ENCODE data around the gene DSG4. TPM values are rescaled to one million over a fixed set of nuclear protein-coding genes. Genes with fewer than 3 reads are reported as not detected.

The DSG4 gene
- total RNA-seq, 2 experiments from 2014 or later: not detected

GRCh38 chr18:31441493-31441892 is 64.9 kb downstream of the DSG4 start:
- Histone ChIP-seq H3K4me1 (ENCODE audit: insufficient read depth, low read length, poor library complexity, severe bottlenecking) (no peaks in the 10 kb centered on the region), H3K4me2 (ENCODE audit: low read length) (no peak overlapping the region), H3K36me3 (ENCODE audit: insufficient read depth, low read length) (no peaks in the 10 kb centered on the region), H3K9me3 (ENCODE audit: low read length) (no peaks in the 10 kb centered on the region), H3K79me2 (ENCODE audit: insufficient read depth, low read depth, low read length) (no peaks in the 10 kb centered on the region), H3K4me3 (ENCODE audit: low read depth, low read length, poor library complexity, severe bottlenecking) (no peak overlapping the region), H3K27ac (ENCODE audit: low read depth, low read length, poor library complexity, severe bottlenecking) (no peak overlapping the region), H3K9me2 (ENCODE audit: insufficient read depth, low read length) (no peaks in the 10 kb centered on the region), H2AFZ (ENCODE audit: low read length) (no peak overlapping the region), H4K20me1 (ENCODE audit: insufficient read depth, low read length) (no peaks in the 10 kb centered on the region)
- ChIA-PET POLR2A (no interaction called here), CTCF (ENCODE audit: unreplicated experiment) (no interaction called here)
- TF ChIP-seq CTCF (conservative IDR thresholded peaks at IDR 0.05; ENCODE audit: low read length) (no peak), EZH2phosphoT487 (IDR thresholded peaks at IDR 0.05; ENCODE audit: borderline replicate concordance, low read depth, low read length) (no peak)
- intact Hi-C loops (cut with micrococcal nuclease; ENCODE audit: unreplicated experiment): no loop called here
- no TSS peak for BruUV-seq (replicated peaks)
- no peak for DNase-seq (ENCODE audit: low spot score)

DNA sequence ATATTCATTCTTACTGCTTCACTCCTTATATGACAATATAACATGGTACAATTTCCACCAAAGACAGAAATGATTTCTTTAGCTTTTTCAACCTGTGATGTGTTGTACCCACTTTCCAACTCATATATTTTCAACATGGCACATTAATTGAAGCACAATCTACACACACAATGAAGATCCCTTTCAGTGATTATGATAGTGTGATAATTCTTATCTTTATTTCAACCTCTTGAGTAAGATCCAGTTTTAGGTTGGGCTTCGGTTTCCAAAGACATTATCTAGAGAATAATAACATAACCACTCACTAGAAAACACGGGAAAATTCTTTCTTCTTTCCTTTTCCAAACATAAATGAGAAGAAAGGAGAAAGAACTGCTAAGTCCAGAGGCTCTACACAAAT is 67.6 kb downstream of the DSG4 start:
- Histone ChIP-seq H3K9me3 (ENCODE audit: low read length) (no peaks in the 10 kb centered on the region), H2AFZ (ENCODE audit: low read length) (no peak overlapping the region)
- POLR2A ChIA-PET: interaction anchor here (0.6 kb wide), 1 partner anchor 1242 kb away, joined by 6 read pairs; no protein-coding TSS in a partner anchor

DNA sequence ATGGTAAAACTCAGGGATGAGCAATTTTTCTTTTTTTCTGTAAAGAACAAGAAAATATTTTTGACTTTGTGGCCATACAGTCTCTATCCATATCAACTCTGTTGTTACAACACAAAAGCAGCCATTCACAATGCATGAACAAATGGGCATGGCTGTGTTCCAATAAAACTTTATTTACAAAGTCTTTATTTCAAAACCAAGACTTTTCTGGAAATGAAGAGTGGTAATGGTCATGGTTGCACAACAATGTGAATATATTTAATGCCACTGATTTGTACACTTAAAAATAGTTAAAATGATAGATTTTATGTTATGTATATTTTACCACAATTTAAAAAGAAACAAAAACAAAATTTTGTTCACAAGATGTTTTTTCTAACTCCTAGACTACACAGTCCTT is 69.3 kb downstream of the DSG4 start:
- POLR2A ChIA-PET: no interaction called here

More for the DNA sequence above, 67.6 kb downstream of the DSG4 start:
- intact Hi-C loops (cut with micrococcal nuclease; ENCODE audit: unreplicated experiment): no loop called here
- Histone ChIP-seq H3K27ac (ENCODE audit: low read depth, low read length, poor library complexity, severe bottlenecking) (no peak overlapping the region), H3K4me2 (ENCODE audit: low read length) (no peak overlapping the region), H3K9me2 (ENCODE audit: insufficient read depth, low read length) (no peaks in the 10 kb centered on the region), H3K79me2 (ENCODE audit: insufficient read depth, low read depth, low read length) (no peaks in the 10 kb centered on the region), H3K36me3 (ENCODE audit: insufficient read depth, low read length) (no peaks in the 10 kb centered on the region), H3K4me3 (ENCODE audit: low read depth, low read length, poor library complexity, severe bottlenecking) (no peak overlapping the region), H3K4me1 (ENCODE audit: insufficient read depth, low read length, poor library complexity, severe bottlenecking) (no peaks in the 10 kb centered on the region), H4K20me1 (ENCODE audit: insufficient read depth, low read length) (no peaks in the 10 kb centered on the region)
- no peak for TF ChIP-seq EZH2phosphoT487 (IDR thresholded peaks at IDR 0.05; ENCODE audit: borderline replicate concordance, low read depth, low read length)
- no peak for TF ChIP-seq CTCF (conservative IDR thresholded peaks at IDR 0.05; ENCODE audit: low read length)
- no TSS peak for BruUV-seq (replicated peaks)
- CTCF ChIA-PET (ENCODE audit: unreplicated experiment): no interaction called here
- no peak for DNase-seq (ENCODE audit: low spot score)

More for the DNA sequence above, 69.3 kb downstream of the DSG4 start:
- Histone ChIP-seq H3K9me2 (ENCODE audit: insufficient read depth, low read length) (no peaks in the 10 kb centered on the region), H3K79me2 (ENCODE audit: insufficient read depth, low read depth, low read length) (no peaks in the 10 kb centered on the region), H3K9me3 (ENCODE audit: low read length) (no peaks in the 10 kb centered on the region), H3K36me3 (ENCODE audit: insufficient read depth, low read length) (no peaks in the 10 kb centered on the region), H4K20me1 (ENCODE audit: insufficient read depth, low read length) (no peaks in the 10 kb centered on the region), H3K4me2 (ENCODE audit: low read length) (no peak overlapping the region), H3K4me1 (ENCODE audit: insufficient read depth, low read length, poor library complexity, severe bottlenecking) (no peaks in the 10 kb centered on the region), H3K4me3 (ENCODE audit: low read depth, low read length, poor library complexity, severe bottlenecking) (no peak overlapping the region), H2AFZ (ENCODE audit: low read length) (no peak overlapping the region), H3K27ac (ENCODE audit: low read depth, low read length, poor library complexity, severe bottlenecking) (no peak overlapping the region)
- intact Hi-C loops (cut with micrococcal nuclease; ENCODE audit: unreplicated experiment): no loop called here
- BruUV-seq (replicated peaks): no TSS peak
- CTCF ChIA-PET (ENCODE audit: unreplicated experiment): no interaction called here
- no peak for DNase-seq (ENCODE audit: low spot score)
- TF ChIP-seq EZH2phosphoT487 (IDR thresholded peaks at IDR 0.05; ENCODE audit: borderline replicate concordance, low read depth, low read length): no peak
- no peak for TF ChIP-seq CTCF (conservative IDR thresholded peaks at IDR 0.05; ENCODE audit: low read length)

All from OCI-LY7 (cell line).